ENCODE measurements around the gene ATRN. TPM values are rescaled to one million over a fixed set of nuclear protein-coding genes. Genes with fewer than 3 reads are reported as not detected.
"Not testable (repeated sequence)": the region's sequence is repeated elsewhere in the genome, so short reads cannot be mapped to it uniquely, and the experiment has no call there.

The ATRN gene
- total and polyA plus RNA-seq, 7 donors = 3.9 to 18.6 (median 14.7) TPM

DNA sequence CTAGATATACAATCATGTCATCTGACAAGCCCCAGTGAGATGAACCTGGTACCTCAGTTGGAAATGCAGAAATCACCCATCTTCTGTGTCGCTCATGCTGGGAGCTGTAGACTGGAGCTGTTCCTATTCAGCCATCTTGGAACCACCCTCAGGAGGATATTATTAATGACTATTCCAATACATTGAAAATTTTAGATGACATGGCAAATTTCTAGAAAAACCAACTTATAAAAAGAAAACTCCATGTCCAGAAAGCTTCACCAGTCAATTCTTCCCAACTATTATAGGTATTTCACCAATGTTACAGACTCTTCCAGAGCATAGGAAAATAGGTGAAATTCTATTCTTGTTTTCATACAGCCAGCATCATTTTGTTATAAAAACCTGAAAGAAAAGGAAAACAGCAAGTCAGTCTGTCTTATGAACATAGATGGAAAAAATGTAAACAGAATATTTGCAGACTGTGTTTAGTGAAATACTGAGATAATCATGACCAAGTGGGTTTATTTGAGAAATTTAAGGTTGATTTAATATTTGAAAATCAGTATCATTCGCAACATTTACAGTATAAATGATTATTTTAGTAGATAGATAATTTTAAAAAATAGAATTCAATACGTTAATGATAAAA, 43.3 kb downstream of the ATRN start:
- DNase-seq = no peak
- 96 to 97% (median 97%) methylated on average over 3 of the region's 3 CpGs for WGBS, 3 donors
- Histone ChIP-seq H3K4me1 (no peaks in the 10 kb centered on the region), H3K9me3 (no peaks in the 10 kb centered on the region), H3K27me3 (ENCODE audit: insufficient read depth in 3 of 3, low read length in 2 of 3) (no peaks in the 10 kb centered on the region), H3K27ac (no peak overlapping the region), H3K4me3 (no peak overlapping the region), H3K36me3 (ENCODE audit: insufficient read depth in 1 of 2, low read depth in 1 of 2) (no peaks in the 10 kb centered on the region)
- intact Hi-C loops (cut with DNase I) = no loop called here
- TF ChIP-seq, protein P1, sequence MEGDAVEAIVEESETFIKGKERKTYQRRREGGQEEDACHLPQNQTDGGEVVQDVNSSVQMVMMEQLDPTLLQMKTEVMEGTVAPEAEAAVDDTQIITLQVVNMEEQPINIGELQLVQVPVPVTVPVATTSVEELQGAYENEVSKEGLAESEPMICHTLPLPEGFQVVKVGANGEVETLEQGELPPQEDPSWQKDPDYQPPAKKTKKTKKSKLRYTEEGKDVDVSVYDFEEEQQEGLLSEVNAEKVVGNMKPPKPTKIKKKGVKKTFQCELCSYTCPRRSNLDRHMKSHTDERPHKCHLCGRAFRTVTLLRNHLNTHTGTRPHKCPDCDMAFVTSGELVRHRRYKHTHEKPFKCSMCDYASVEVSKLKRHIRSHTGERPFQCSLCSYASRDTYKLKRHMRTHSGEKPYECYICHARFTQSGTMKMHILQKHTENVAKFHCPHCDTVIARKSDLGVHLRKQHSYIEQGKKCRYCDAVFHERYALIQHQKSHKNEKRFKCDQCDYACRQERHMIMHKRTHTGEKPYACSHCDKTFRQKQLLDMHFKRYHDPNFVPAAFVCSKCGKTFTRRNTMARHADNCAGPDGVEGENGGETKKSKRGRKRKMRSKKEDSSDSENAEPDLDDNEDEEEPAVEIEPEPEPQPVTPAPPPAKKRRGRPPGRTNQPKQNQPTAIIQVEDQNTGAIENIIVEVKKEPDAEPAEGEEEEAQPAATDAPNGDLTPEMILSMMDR (IDR thresholded peaks at IDR 0.05) = no peak
- ATAC-seq = no peak

DNA sequence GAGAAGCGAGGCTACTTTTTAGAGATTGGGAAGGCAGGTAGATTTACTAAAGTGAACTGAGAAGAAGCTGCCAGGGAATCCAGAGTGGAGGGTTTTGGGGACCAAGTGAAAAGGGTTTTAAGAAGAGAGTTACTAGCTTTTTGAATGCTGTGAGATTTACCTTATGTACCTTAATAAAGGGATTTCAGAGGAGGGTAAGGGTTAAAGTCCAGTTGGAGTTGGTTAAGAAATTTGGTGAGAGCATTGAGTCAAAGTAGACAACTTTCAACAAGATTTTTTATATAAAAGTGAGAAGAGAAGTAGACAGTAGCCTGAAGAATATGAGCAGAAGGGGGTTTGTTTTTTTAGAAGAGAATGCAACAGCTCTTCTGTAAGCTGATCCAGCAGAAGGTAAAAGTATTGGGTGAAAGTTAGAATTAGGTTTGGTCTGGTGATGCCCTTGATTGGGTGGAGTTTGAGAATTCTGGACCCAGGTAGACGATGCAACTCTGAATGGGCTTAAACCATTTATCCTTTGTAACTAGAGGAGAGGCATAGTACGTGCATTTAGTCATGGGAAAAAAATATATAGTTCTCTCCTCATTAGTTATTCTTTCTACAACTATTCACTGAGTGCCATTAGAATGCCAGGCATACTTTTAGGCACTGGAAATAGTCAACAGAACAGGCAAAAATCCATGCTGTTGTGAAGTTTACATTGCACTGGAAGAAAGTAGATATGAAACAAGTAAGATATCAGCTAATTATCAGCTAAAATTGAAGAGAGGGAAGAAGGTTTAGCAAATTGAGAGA, 44.8 kb downstream of the ATRN start:
- WGBS, 3 donors = 73 to 93% (median 85%) methylated on average over 3 of the region's 3 CpGs
- DNase-seq = no peak
- intact Hi-C loops (cut with DNase I) = no loop called here
- Histone ChIP-seq H3K27ac (no peak overlapping the region), H3K36me3 (ENCODE audit: insufficient read depth in 1 of 2, low read depth in 1 of 2) (no peaks in the 10 kb centered on the region), H3K27me3 (ENCODE audit: insufficient read depth in 3 of 3, low read length in 2 of 3) (no peaks in the 10 kb centered on the region), H3K9me3 (no peaks in the 10 kb centered on the region), H3K4me3 (no peak overlapping the region), H3K4me1 (no peaks in the 10 kb centered on the region)
- TF ChIP-seq, protein P1 (IDR thresholded peaks at IDR 0.05) = no peak
- no peak for ATAC-seq

DNA sequence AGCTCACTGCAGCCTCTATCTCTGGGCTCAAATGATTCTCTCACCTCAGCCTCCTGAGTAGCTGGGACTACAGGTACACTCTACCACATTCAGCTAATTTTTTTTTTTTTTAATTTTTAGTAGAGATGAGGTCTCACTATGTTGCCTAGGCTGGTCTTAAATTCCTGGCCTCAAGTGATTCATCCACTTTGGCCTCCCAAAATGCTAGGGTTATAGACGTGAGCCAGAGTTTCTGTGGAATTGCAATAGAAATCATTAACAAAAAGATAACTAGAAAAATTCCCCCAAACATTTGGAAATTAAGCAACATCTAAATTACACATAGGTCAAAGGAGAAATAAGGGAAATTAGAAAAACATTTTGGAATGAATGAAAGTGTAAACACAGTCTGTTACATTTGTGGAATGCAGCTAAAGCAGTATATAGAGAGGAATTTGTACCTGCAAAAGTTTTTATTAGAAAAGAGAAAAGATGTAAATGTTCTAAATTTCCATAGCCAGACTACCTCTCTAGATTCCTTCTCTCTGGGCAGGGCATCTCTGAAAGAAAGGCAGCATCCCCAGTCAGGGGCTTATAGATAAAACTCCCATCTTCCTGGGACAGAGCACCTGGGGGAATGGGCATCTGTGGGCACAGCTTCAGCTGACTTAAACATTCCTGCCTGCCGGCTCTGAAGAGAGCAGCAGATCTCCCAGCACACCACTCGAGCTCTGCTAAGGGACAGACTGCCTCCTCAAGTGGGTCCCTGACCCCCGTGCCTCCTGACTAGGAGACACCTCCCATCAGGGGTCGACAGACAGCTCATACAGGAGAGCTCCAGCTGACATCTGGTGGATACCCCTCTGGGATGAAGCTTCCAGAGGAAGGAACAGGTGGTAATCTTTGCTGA, 51.3 kb downstream of the ATRN start:
- ATAC-seq = no peak
- Histone ChIP-seq H3K9me3 (no peaks in the 10 kb centered on the region), H3K4me1 (no peaks in the 10 kb centered on the region), H3K36me3 (ENCODE audit: insufficient read depth in 1 of 2, low read depth in 1 of 2) (no peaks in the 10 kb centered on the region), H3K27me3 (ENCODE audit: insufficient read depth in 3 of 3, low read length in 2 of 3) (no peaks in the 10 kb centered on the region), H3K27ac (no peak overlapping the region), H3K4me3 (no peak overlapping the region)
- TF ChIP-seq, protein P1 (IDR thresholded peaks at IDR 0.05) = no peak
- intact Hi-C loops (cut with DNase I) = no loop called here
- no peak for DNase-seq
- WGBS, 3 donors = 95 to 99% (median 96%) methylated on average over 5 of the region's 5 CpGs

DNA sequence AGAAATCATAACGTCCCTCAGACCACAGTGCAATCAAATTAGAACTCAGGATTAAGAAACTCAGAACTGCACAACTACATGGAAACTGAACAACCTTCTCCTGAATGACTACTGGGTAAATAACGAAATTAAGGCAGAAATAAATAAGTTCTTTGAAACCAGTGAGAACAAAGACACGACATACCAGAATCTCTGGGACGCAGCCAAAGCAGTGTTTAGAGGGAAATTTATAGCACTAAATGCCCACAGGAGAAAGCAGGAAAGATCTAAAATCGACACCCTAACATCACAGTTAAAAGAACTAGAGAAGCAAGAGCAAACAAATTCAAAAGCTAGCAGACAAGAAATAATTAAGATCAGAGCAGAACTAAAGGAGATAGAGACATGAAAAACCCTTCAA, 53.9 kb downstream of the ATRN start:
- ATAC-seq; H3K36me3 ChIP-seq (ENCODE audit: insufficient read depth in 1 of 2, low read depth in 1 of 2); H3K27ac ChIP-seq; DNase-seq; intact Hi-C loops (cut with DNase I); H3K4me3 ChIP-seq; H3K4me1 ChIP-seq; H3K27me3 ChIP-seq (ENCODE audit: insufficient read depth in 3 of 3, low read length in 2 of 3); H3K9me3 ChIP-seq: not testable (repeated sequence)
- WGBS, 3 donors = 92 to 96% (median 96%) methylated on average over 5 of the region's 5 CpGs

Measured in psoas muscle (tissue), 8 donors.